NCI-H345 treated with DMSO at 0.1 percent for 48 hours (cell line): ENCODE measurements around the gene CLSTN1.

Source experiments
- DNase-seq: peaks from one replicate; lab custom pipeline; 2025; ENCODE audit not compliant: unreplicated experiment; lab: John Stamatoyannopoulos, UW

CLSTN1 gene

GRCh38 chr1:9823943-9824701, at the start of gene CLSTN1:
Gene CLSTN1 (minus strand): TSS chr1:9823965. CDS start chr1:9823733, 232 bp downstream.
- DNase-seq, result peak; percentile 32

GRCh38 chr1:9873385-9873784, 49.6 kb upstream of the CLSTN1 start:
- DNase-seq, result no peak

GRCh38 chr1:9872430-9873165, 48.8 kb upstream of the CLSTN1 start:
- no peak for DNase-seq

- no peak for DNase-seq
Measured at GRCh38 chr1:9871707-9872425, 48.1 kb upstream of the CLSTN1 start.

GRCh38 chr1:9871021-9871420, 47.3 kb upstream of the CLSTN1 start:
- DNase-seq, result no peak

GRCh38 chr1:9870572-9870971, 46.8 kb upstream of the CLSTN1 start:
- DNase-seq, result no peak

- DNase-seq, result no peak
Measured at GRCh38 chr1:9869831-9870251, 46.1 kb upstream of the CLSTN1 start.

GRCh38 chr1:9868244-9868590, 44.5 kb upstream of the CLSTN1 start:
- no peak for DNase-seq

GRCh38 chr1:9867408-9868243, 43.9 kb upstream of the CLSTN1 start:
- peak; percentile 51 for DNase-seq

GRCh38 chr1:9866836-9867235, 43.1 kb upstream of the CLSTN1 start:
- no peak for DNase-seq

GRCh38 chr1:9865724-9866123, 42.0 kb upstream of the CLSTN1 start:
- DNase-seq, result no peak

- DNase-seq, result no peak
Measured at GRCh38 chr1:9863371-9863770, 39.6 kb upstream of the CLSTN1 start.

GRCh38 chr1:9861360-9861759, 37.6 kb upstream of the CLSTN1 start:
- no peak for DNase-seq

GRCh38 chr1:9860887-9861286, 37.1 kb upstream of the CLSTN1 start:
- no peak for DNase-seq

GRCh38 chr1:9859281-9860014, 35.7 kb upstream of the CLSTN1 start:
- no peak for DNase-seq

GRCh38 chr1:9858293-9859035, 34.7 kb upstream of the CLSTN1 start:
- DNase-seq, result no peak

GRCh38 chr1:9855186-9855585, 31.4 kb upstream of the CLSTN1 start:
- no peak for DNase-seq

- no peak for DNase-seq
Measured at GRCh38 chr1:9853249-9853595, 29.5 kb upstream of the CLSTN1 start.

- DNase-seq, result no peak
Measured at GRCh38 chr1:9852410-9853248, 28.9 kb upstream of the CLSTN1 start.
